ENCODE measurements around the gene TLX1. TPM values are rescaled to one million over a fixed set of nuclear protein-coding genes. Genes with fewer than 3 reads are reported as not detected.

TLX1 gene
- polyA plus RNA-seq, 1 experiment, result not detected

GRCh38 chr10:101133489-101134298 is 2.6 kb downstream of the TLX1 start:
- Histone ChIP-seq H3K27me3 (ENCODE audit: control insufficient read depth, insufficient read depth, low read length) (peaks cover 77% of the 10 kb centered on the region), H3K36me3 (ENCODE audit: control insufficient read depth, insufficient read depth, low read length) (no peaks in the 10 kb centered on the region), H3K4me3 (ENCODE audit: low read depth, low read length) (no peak overlapping the region)
- ChIA-PET CTCF (interaction anchor here (0.7 to 3.8 kb wide), 8 partner anchors 8 to 940 kb away, joined by 3 to 24 read pairs (median 3); no protein-coding TSS in a partner anchor), POLR2A (no interaction called here)
- no peak for DNase-seq (ENCODE audit: low read depth)
- TF ChIP-seq CTCF (IDR thresholded peaks at IDR 0.05; ENCODE audit: insufficient read depth, low read depth, low read length), result no peak

GRCh38 chr10:101134299-101135127 is 3.4 kb downstream of the TLX1 start:
- Histone ChIP-seq H3K36me3 (ENCODE audit: control insufficient read depth, insufficient read depth, low read length) (no peaks in the 10 kb centered on the region), H3K4me3 (ENCODE audit: low read depth, low read length) (no peak overlapping the region), H3K27me3 (ENCODE audit: control insufficient read depth, insufficient read depth, low read length) (peaks cover 82% of the 10 kb centered on the region)
- POLR2A ChIA-PET, result no interaction called here
- DNase-seq (ENCODE audit: low read depth), result no peak
- no peak for TF ChIP-seq CTCF (IDR thresholded peaks at IDR 0.05; ENCODE audit: insufficient read depth, low read depth, low read length)
- CTCF ChIA-PET, result interaction anchor here (0.6 to 3.8 kb wide), 7 partner anchors 7 to 125 kb away, joined by 3 to 24 read pairs (median 3); no protein-coding TSS in a partner anchor

GRCh38 chr10:101135141-101136006 is 4.3 kb downstream of the TLX1 start:
- ChIA-PET POLR2A (no interaction called here), CTCF (interaction anchor here (0.6 to 1.7 kb wide), 3 partner anchors 40 to 124 kb away, joined by 3 read pairs; no protein-coding TSS in a partner anchor)
- TF ChIP-seq CTCF (IDR thresholded peaks at IDR 0.05; ENCODE audit: insufficient read depth, low read depth, low read length), result no peak
- H3K36me3 ChIP-seq (ENCODE audit: control insufficient read depth, insufficient read depth, low read length), result no peaks in the 10 kb centered on the region
- H3K27me3 ChIP-seq (ENCODE audit: control insufficient read depth, insufficient read depth, low read length), result peaks cover 83% of the 10 kb centered on the region
- no peak for DNase-seq (ENCODE audit: low read depth)
- H3K4me3 ChIP-seq (ENCODE audit: low read depth, low read length), result no peak overlapping the region

- DNase-seq (ENCODE audit: low read depth), result no peak
- CTCF ChIA-PET, result interaction anchor here (1.7 to 8.6 kb wide), 2 partner anchors 39 to 85 kb away, joined by 3 to 312 read pairs; no protein-coding TSS in a partner anchor
- no peak for TF ChIP-seq CTCF (IDR thresholded peaks at IDR 0.05; ENCODE audit: insufficient read depth, low read depth, low read length)
- POLR2A ChIA-PET, result no interaction called here
- H3K27me3 ChIP-seq (ENCODE audit: control insufficient read depth, insufficient read depth, low read length), result peaks cover 84% of the 10 kb centered on the region
- no peaks in the 10 kb centered on the region for H3K36me3 ChIP-seq (ENCODE audit: control insufficient read depth, insufficient read depth, low read length)
- H3K4me3 ChIP-seq (ENCODE audit: low read depth, low read length), result no peak overlapping the region
Observed at GRCh38 chr10:101136007-101136707, 5.1 kb downstream of the TLX1 start.

Measured in BJ (cell line).